ENCODE results near the gene CC2D2A. TPM values are rescaled to one million over a fixed set of nuclear protein-coding genes. Genes with fewer than 3 reads are reported as not detected.

Gene CC2D2A
- 9.0 and 23.5 TPM in 2 replicates for total RNA-seq

DNA sequence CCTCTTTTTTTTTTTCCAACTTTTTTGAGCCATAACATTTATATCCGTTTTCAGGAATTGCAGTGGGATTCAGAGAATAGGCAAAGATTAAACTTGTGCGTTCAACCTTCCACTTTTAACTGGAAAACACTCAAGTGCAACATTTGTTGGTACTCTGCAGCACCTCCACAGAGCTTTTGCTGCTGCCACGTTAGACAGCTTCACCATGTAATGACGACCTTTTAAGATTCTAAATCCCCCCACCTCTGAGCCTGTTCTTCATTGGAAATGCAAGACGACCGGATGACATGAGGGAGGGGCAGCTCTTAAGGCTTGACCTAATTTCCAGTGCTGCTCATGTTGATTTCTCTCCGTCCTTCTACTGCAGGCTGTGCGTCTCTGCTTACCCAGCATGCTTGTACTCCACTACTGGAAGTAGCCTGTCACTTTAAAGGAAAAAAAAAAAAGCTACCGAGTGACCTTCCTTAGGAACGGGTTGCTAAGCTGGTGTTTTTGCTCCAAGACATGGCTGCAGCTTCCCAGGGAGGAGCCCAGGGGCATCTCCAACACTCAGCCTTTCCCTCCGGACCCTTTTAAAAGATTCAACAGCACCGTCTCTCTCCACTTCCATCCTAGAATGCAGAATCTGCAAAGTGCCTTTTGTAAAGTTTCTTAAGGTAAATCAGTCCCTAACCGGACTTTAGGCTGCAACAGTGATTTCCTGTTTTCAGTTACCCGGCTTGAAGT, at the start of gene CC2D2A:
Gene CC2D2A (plus strand): TSS at position 481 of the 726 bp plus-strand sequence. CDS start 6,051 bp downstream, outside the sequence.

DNA sequence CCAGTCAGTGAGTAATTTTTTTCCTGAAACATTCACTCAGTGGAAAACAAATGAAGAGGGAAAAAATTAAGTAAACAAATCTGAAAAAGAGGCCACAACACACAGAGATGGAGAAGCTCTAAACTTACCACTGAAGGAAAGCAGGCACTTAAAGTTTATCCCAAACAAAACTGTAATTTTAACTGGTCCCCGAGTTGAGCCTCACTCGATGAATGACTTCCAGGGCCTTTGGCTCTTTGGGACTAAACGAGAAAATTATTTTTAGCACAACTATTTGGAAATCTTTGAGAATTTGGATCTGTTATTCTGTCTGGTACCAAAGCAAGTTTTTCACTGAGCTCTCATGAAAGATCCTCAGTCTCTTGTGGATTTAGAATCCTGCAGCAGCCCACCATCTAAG, 42.0 kb upstream of the CC2D2A start, which contains the start of gene C1QTNF7:
Gene C1QTNF7 (plus strand): TSS at position 333 of the 400 bp plus-strand sequence. CDS start 7,711 bp downstream, outside the sequence.

Other genes with a start within 250 kb of the CC2D2A start
- 0.13 TPM in 1 of 2 replicates, not detected in the other for gene C1QTNF7, start 41.8 kb upstream of the CC2D2A start, total RNA-seq
- 49.4 and 65.0 TPM in 2 replicates for gene FBXL5, start 185.5 kb downstream of the CC2D2A start, total RNA-seq
- gene FAM200B, start 211.9 kb downstream of the CC2D2A start, total RNA-seq: 21.7 and 37.9 TPM in 2 replicates
- gene BST1, start 233.2 kb downstream of the CC2D2A start, total RNA-seq: 12.8 and 18.6 TPM in 2 replicates